IMR-90 (cell line): ENCODE measurements around the gene ZFAND2B. TPM values are rescaled to one million over a fixed set of nuclear protein-coding genes. Genes with fewer than 3 reads are reported as not detected.

ENCODE experiments used
- ATAC-seq: fragments of 200-7000 bp; cut with Tn5 transposase; 2 replicates; pipeline ENCODE4 v1.9.1; 2020; ENCODE audit warnings: low read depth, mild to moderate bottlenecking, moderate library complexity
- BruUV-seq: library from RNA; stranded (reverse); fragments of 400-500 nt; replicated peaks from 2 replicates; lab custom pipeline; 2021; lab: Mats Ljungman, UMichigan
- CTCF ChIA-PET: fragments of 300-600 bp; formaldehyde crosslinking; extraction: SDS; loops from one replicate; lab custom pipeline; 2021; ENCODE audit warnings: antibody characterized with exemption; lab: Yijun Ruan, JAX
- POLR2A ChIA-PET: fragments of 300-600 bp; sonication (Branson Sonifier 250); formaldehyde crosslinking; loops from one replicate; lab custom pipeline; 2022; ENCODE audit warnings: antibody characterized with exemption; ENCODE audit not compliant: unreplicated experiment; lab: Charles Lee
- DNase-seq: peaks from one replicate; pipeline ENCODE4 v3.0.0; 2013
- H2AFZ ChIP-seq: replicated peaks from 2 replicates; pipeline ENCODE3; 2013; ENCODE audit warnings: low read length, mild to moderate bottlenecking; ENCODE audit not compliant: poor library complexity
- H2AK5ac ChIP-seq: 2 replicates; pipeline ENCODE4 v1.6.1; 2013; ENCODE audit warnings: low read depth, low read length, inconsistent platforms
- H2AK9ac ChIP-seq: replicated peaks from 2 replicates; pipeline ENCODE3; 2013; ENCODE audit warnings: mild to moderate bottlenecking, low read depth, low read length, moderate library complexity; ENCODE audit not compliant: poor library complexity
- H2BK120ac ChIP-seq: 2 replicates; pipeline ENCODE4 v1.6.1; 2013; ENCODE audit warnings: low read depth, low read length, inconsistent platforms
- H2BK15ac ChIP-seq: 3 replicates; pipeline ENCODE4 v1.6.1; 2013; ENCODE audit warnings: low read depth, low read length, inconsistent platforms
- H2BK20ac ChIP-seq: 2 replicates; pipeline ENCODE4 v1.6.1; 2013; ENCODE audit warnings: low read depth, mild to moderate bottlenecking, inconsistent platforms, low read length, moderate library complexity
- H2BK5ac ChIP-seq: 2 replicates; pipeline ENCODE4 v1.6.1; 2013; ENCODE audit warnings: mild to moderate bottlenecking, low read depth, low read length, inconsistent platforms; ENCODE audit not compliant: poor library complexity, severe bottlenecking
- H3K14ac ChIP-seq: replicated peaks from 2 replicates; pipeline ENCODE4 v1.6.1; 2013; ENCODE audit warnings: low read depth, low read length, inconsistent platforms
- H3K18ac ChIP-seq: 2 replicates; pipeline ENCODE4 v1.6.1; 2013; ENCODE audit warnings: low read depth, low read length, control low read depth
- H3K23ac ChIP-seq: 2 replicates; pipeline ENCODE4 v1.6.1; 2013; ENCODE audit warnings: low read depth, low read length, inconsistent platforms
- H3K27ac ChIP-seq: 2 replicates; pipeline ENCODE4 v1.5.1; 2013; ENCODE audit warnings: mild to moderate bottlenecking, control low read depth, low read length; ENCODE audit not compliant: insufficient read depth
- H3K27me3 ChIP-seq: 2 replicates; pipeline ENCODE4 v1.6.1; 2013; ENCODE audit warnings: low read length; ENCODE audit not compliant: control insufficient read depth, insufficient read depth
- H3K36me3 ChIP-seq: 2 replicates; pipeline ENCODE4 v1.6.1; 2013; ENCODE audit warnings: low read length, mixed read lengths; ENCODE audit not compliant: control insufficient read depth, insufficient read depth
- H3K4ac ChIP-seq: 2 replicates; pipeline ENCODE4 v1.6.1; 2013; ENCODE audit warnings: low read depth, low read length, inconsistent platforms
- H3K4me1 ChIP-seq: 2 replicates; pipeline ENCODE4 v1.6.1; 2013; ENCODE audit warnings: low read length, mixed read lengths; ENCODE audit not compliant: control insufficient read depth, insufficient read depth
- H3K4me2 ChIP-seq: 2 replicates; pipeline ENCODE4 v1.6.1; 2013; ENCODE audit warnings: low read depth, mild to moderate bottlenecking, control low read depth, low read length, moderate library complexity
- H3K4me3 ChIP-seq: 2 replicates; pipeline ENCODE4 v1.5.1; 2013; ENCODE audit warnings: low read depth, mild to moderate bottlenecking, control low read depth, low read length, moderate library complexity; ENCODE audit not compliant: insufficient read depth
- H3K56ac ChIP-seq: 2 replicates; pipeline ENCODE4 v1.6.1; 2013; ENCODE audit warnings: low read length, inconsistent platforms; ENCODE audit not compliant: insufficient read depth; ENCODE audit errors: extremely low read depth
- H3K79me1 ChIP-seq, 2 experiments: 2 replicates each; pipeline ENCODE4 v1.6.1; 2013; ENCODE audit warnings: low read length in 2 of 2, inconsistent platforms in 1 of 2, low read depth in 1 of 2
- H3K9ac ChIP-seq: 2 replicates; pipeline ENCODE4 v1.6.1; 2013; ENCODE audit warnings: low read depth, low read length, control low read depth
- H3K9me1 ChIP-seq: 2 replicates; pipeline ENCODE4 v1.6.1; 2013; ENCODE audit warnings: low read length, inconsistent platforms; ENCODE audit not compliant: insufficient read depth
- H3K9me3 ChIP-seq: 2 replicates; pipeline ENCODE4 v1.6.1; 2013; ENCODE audit warnings: low read length; ENCODE audit not compliant: control insufficient read depth, insufficient read depth
- H4K20me1 ChIP-seq: 2 replicates; pipeline ENCODE4 v1.6.1; 2013; ENCODE audit warnings: low read length, inconsistent platforms; ENCODE audit not compliant: insufficient read depth
- H4K5ac ChIP-seq: 2 replicates; pipeline ENCODE4 v1.6.1; 2013; ENCODE audit warnings: mild to moderate bottlenecking, low read depth, low read length, control low read depth
- H4K8ac ChIP-seq, 2 experiments: 2 replicates each; pipeline ENCODE4 v1.6.1; 2013; ENCODE audit warnings: low read depth in 2 of 2, low read length in 2 of 2, control low read depth in 1 of 2, inconsistent platforms in 1 of 2
- H4K91ac ChIP-seq: 2 replicates; pipeline ENCODE4 v1.6.1; 2013; ENCODE audit warnings: low read depth, low read length, inconsistent platforms; ENCODE audit not compliant: insufficient read depth
- BHLHE40 ChIP-seq: fragments of 150-350 bp; IDR thresholded peaks from 2 replicates; pipeline ENCODE4 v1.6.1; 2016; ENCODE audit warnings: mild to moderate bottlenecking, low read depth, low read length
- CEBPB ChIP-seq: IDR thresholded peaks from 2 replicates; pipeline ENCODE4 v1.6.1; 2012; ENCODE audit warnings: low read depth, low read length, improper control_type of control experiment
- ELK1 ChIP-seq: fragments of 150-350 bp; IDR thresholded peaks from 2 replicates; pipeline ENCODE4 v1.6.1; 2016; ENCODE audit warnings: low read depth, mild to moderate bottlenecking, low read length, moderate library complexity, borderline replicate concordance
- FOS ChIP-seq: fragments of 150-350 bp; IDR thresholded peaks from 2 replicates; pipeline ENCODE4 v1.6.1; 2016; ENCODE audit warnings: low read depth, low read length
- MAZ ChIP-seq: IDR thresholded peaks from 2 replicates; pipeline ENCODE4 v1.6.1; 2012; ENCODE audit warnings: low read depth, mild to moderate bottlenecking, low read length, improper control_type of control experiment, moderate library complexity, borderline replicate concordance
- USF2 ChIP-seq: fragments of 150-350 bp; IDR thresholded peaks from 2 replicates; pipeline ENCODE4 v1.6.1; 2017; ENCODE audit warnings: mild to moderate bottlenecking, antibody characterized with exemption, low read length, low read depth
- WGBS, 2 experiments: methylation state at CpG; one replicate each; pipeline versions ENCODE4 v1.1.5 to v1.1.7; 2013; ENCODE audit warnings: missing lambda C conversion rate in 2 of 2; ENCODE audit not compliant: insufficient read length in 1 of 2; ENCODE audit errors: extremely low coverage in 2 of 2; 5-methylcytosine and 5-hydroxymethylcytosine counted together
- dilution Hi-C: fragments of 300-500 bp; cut with HindIII; formaldehyde crosslinking; loops from one replicate; pipeline ENCODE4 v1.14.3; 2018; ENCODE audit warnings: low sequenced_read_pairs; ENCODE audit not compliant: unreplicated experiment
- in situ Hi-C: fragments of 300-500 bp; cut with MboI; formaldehyde crosslinking; loops from 3 replicates; pipeline ENCODE4 v1.14.3; 2019; ENCODE audit warnings: low sequenced_read_pairs, inconsistent platforms, mixed read lengths
- intact Hi-C: fragments of 100-400 bp; cut with micrococcal nuclease; formaldehyde crosslinking; loops from 2 replicates; pipeline ENCODE4 v1.10.0; 2022
- polyA plus RNA-seq, 3 experiments: library from polyadenylated mRNA; depleted of rRNA; stranded (reverse); fragments of >200 nt; gene quantifications; 2 replicates each; pipeline ENCODE4 v1.2.3, GENCODE V29; 2012; ENCODE audit warnings: low replicate concordance in 1 of 3
- total RNA-seq: library from RNA; depleted of rRNA; stranded (reverse); fragments of >200 nt; gene quantifications from 2 replicates; pipeline ENCODE4 v1.2.3, GENCODE V29; 2012
- TF ChIP-seq, protein P1 (sequence below): conservative IDR thresholded peaks from 2 replicates; pipeline ENCODE4 v1.5.1; 2012; ENCODE audit warnings: mild to moderate bottlenecking, low read depth, low read length, improper control_type of control experiment

Gene ZFAND2B
- total and polyA plus RNA-seq, 2 of the 4 experiments (the other 2 are of a cell fraction) = 25.5 to 38.3 TPM

- peaks cover 2% of the 10 kb centered on the region; the same call in 1 of the 2 replicates for H3K4me1 ChIP-seq
- no peak overlapping the region for H2BK120ac ChIP-seq
- TF ChIP-seq CEBPB (no peak), ELK1 (no peak), FOS (no peak), MAZ (no peak), BHLHE40 (no peak), USF2 (no peak)
- TF ChIP-seq, protein P1, sequence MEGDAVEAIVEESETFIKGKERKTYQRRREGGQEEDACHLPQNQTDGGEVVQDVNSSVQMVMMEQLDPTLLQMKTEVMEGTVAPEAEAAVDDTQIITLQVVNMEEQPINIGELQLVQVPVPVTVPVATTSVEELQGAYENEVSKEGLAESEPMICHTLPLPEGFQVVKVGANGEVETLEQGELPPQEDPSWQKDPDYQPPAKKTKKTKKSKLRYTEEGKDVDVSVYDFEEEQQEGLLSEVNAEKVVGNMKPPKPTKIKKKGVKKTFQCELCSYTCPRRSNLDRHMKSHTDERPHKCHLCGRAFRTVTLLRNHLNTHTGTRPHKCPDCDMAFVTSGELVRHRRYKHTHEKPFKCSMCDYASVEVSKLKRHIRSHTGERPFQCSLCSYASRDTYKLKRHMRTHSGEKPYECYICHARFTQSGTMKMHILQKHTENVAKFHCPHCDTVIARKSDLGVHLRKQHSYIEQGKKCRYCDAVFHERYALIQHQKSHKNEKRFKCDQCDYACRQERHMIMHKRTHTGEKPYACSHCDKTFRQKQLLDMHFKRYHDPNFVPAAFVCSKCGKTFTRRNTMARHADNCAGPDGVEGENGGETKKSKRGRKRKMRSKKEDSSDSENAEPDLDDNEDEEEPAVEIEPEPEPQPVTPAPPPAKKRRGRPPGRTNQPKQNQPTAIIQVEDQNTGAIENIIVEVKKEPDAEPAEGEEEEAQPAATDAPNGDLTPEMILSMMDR = no peak
- H3K4me2 ChIP-seq = peak overlapping the region; percentile 55
- ChIA-PET POLR2A (no interaction called here), CTCF (no interaction called here)
- no TSS peak for BruUV-seq
- H2AFZ ChIP-seq = peak overlapping the region; percentile 99
- H3K14ac ChIP-seq = peak overlapping the region; percentile 44
- whole genome bisulfite sequencing, 2 experiments = 81% methylated on average over 2 of the region's 4 CpGs; no CpG with 5 or more reads in 1 of the 2 experiments
- peak overlapping the region; percentile 8; the same call in 1 of the 2 replicates for H3K23ac ChIP-seq
- H2AK5ac ChIP-seq = no peak overlapping the region
- H3K4me3 ChIP-seq = peak overlapping the region; percentile 82
- no peak overlapping the region for H3K4ac ChIP-seq
- intact Hi-C loops = no loop called here
- H3K56ac ChIP-seq = no peak overlapping the region
- in situ Hi-C loops = no loop called here
- no peak overlapping the region for H2BK20ac ChIP-seq
- no peaks in the 10 kb centered on the region for H4K20me1 ChIP-seq
- no peak overlapping the region for H4K91ac ChIP-seq
- peak overlapping the region; percentile 41 to 83; a peak in 3 of 4 replicates for H4K8ac ChIP-seq
- H3K27ac ChIP-seq = no peak overlapping the region; the same call in 1 of the 2 replicates
- H2BK15ac ChIP-seq = no peak overlapping the region
- H4K5ac ChIP-seq = no peak overlapping the region
- dilution Hi-C loops = no loop called here
- H2AK9ac ChIP-seq = peak overlapping the region; percentile 56
- peak overlapping the region; percentile 98 for H3K9ac ChIP-seq
- H3K9me1 ChIP-seq = no peaks in the 10 kb centered on the region; the same call in 1 of the 2 replicates
- ATAC-seq (no peak), DNase-seq (no peak)
- H3K27me3 ChIP-seq = no peaks in the 10 kb centered on the region
- peaks cover 5 to 17% of the 10 kb centered on the region in 2 experiments; a peak in 2 of 4 replicates for H3K79me1 ChIP-seq
- no peak overlapping the region for H3K18ac ChIP-seq
- 0 out of 2 replicates have a peak, but pooled peaks cover 3% of the 10 kb centered on the region for H3K36me3 ChIP-seq
- H2BK5ac ChIP-seq = no peak overlapping the region
- no peaks in the 10 kb centered on the region for H3K9me3 ChIP-seq
Observed at GRCh38 chr2:219161097-219161496, 45.5 kb upstream of the ZFAND2B start.
